Mesenchymal stem cell (in vitro differentiated cells and primary cell): ENCODE results near the gene BAG2.

ENCODE experiments used
- DNase-seq: peaks from one replicate; pipeline ENCODE4 v3.0.0-alpha.2; 2013
- H2AFZ ChIP-seq: one replicate; pipeline ENCODE4 v1.6.1; 2013; ENCODE audit warnings: low read depth, mild to moderate bottlenecking, control low read depth, inconsistent platforms, low read length, moderate library complexity
- H2AK5ac ChIP-seq: 2 replicates; pipeline ENCODE4 v1.6.1; 2013; ENCODE audit warnings: low read length, moderate library complexity, mild to moderate bottlenecking, inconsistent platforms; ENCODE audit not compliant: severe bottlenecking
- H2BK120ac ChIP-seq: one replicate; pipeline ENCODE4 v1.6.1; 2013; ENCODE audit warnings: low read depth, mild to moderate bottlenecking, inconsistent platforms, low read length, moderate library complexity
- H2BK12ac ChIP-seq, 2 experiments: one replicate each; pipeline ENCODE4 v1.6.1; 2013; ENCODE audit warnings: inconsistent platforms in 2 of 2, low read length in 2 of 2, mild to moderate bottlenecking in 2 of 2, moderate library complexity in 2 of 2, control low read depth in 1 of 2
- H2BK15ac ChIP-seq: one replicate; pipeline ENCODE4 v1.6.1; 2013; ENCODE audit warnings: mild to moderate bottlenecking, low read depth, inconsistent platforms; ENCODE audit not compliant: poor library complexity, severe bottlenecking
- H2BK5ac ChIP-seq: 2 replicates; pipeline ENCODE4 v1.6.1; 2013; ENCODE audit warnings: low read depth, mild to moderate bottlenecking, low read length, control low read depth, inconsistent platforms; ENCODE audit not compliant: poor library complexity, severe bottlenecking
- H3K14ac ChIP-seq, 2 experiments: one replicate each; pipeline ENCODE4 v1.6.1; 2013; ENCODE audit warnings: inconsistent platforms in 2 of 2, low read length in 2 of 2, control low read depth in 1 of 2, mild to moderate bottlenecking in 1 of 2, moderate library complexity in 1 of 2
- H3K18ac ChIP-seq, 2 experiments: one replicate each; pipeline ENCODE4 v1.6.1; 2013; ENCODE audit warnings: inconsistent platforms in 2 of 2, low read length in 2 of 2, control low read depth in 1 of 2, low read depth in 1 of 2, mild to moderate bottlenecking in 1 of 2
- H3K23ac ChIP-seq, 2 experiments: one replicate each; pipeline ENCODE4 v1.6.1; 2013; ENCODE audit warnings: inconsistent platforms in 2 of 2, low read length in 2 of 2, mild to moderate bottlenecking in 2 of 2, moderate library complexity in 2 of 2, control low read depth in 1 of 2
- H3K27ac ChIP-seq: 2 replicates; pipeline ENCODE4 v1.5.1; 2013; ENCODE audit warnings: mild to moderate bottlenecking, moderate library complexity, low read length, control low read depth, inconsistent platforms; ENCODE audit not compliant: poor library complexity, severe bottlenecking
- H3K27me3 ChIP-seq, 2 experiments: 2 replicates each; pipeline versions ENCODE4 v1.6.1 to v1.7.0; 2013; ENCODE audit warnings: low read length in 2 of 2, mild to moderate bottlenecking in 2 of 2, moderate library complexity in 2 of 2, control low read depth in 1 of 2, inconsistent platforms in 1 of 2; ENCODE audit not compliant: control insufficient read depth in 1 of 2, insufficient read depth in 1 of 2
- H3K36me3 ChIP-seq, 2 experiments: 2 replicates each; pipeline versions ENCODE4 v1.6.1 to v1.7.0; 2013; ENCODE audit warnings: low read length in 2 of 2, control low read depth in 1 of 2, inconsistent platforms in 1 of 2, low read depth in 1 of 2, mild to moderate bottlenecking in 1 of 2; ENCODE audit not compliant: insufficient read depth in 2 of 2, control insufficient read depth in 1 of 2
- H3K4ac ChIP-seq, 2 experiments: one replicate each; pipeline ENCODE4 v1.6.1; 2013; ENCODE audit warnings: inconsistent platforms in 2 of 2, low read length in 2 of 2, mild to moderate bottlenecking in 2 of 2, moderate library complexity in 2 of 2, control low read depth in 1 of 2, low read depth in 1 of 2
- H3K4me1 ChIP-seq: 2 replicates; pipeline ENCODE4 v1.6.1; 2013; ENCODE audit warnings: low read depth, low read length, control low read depth; ENCODE audit not compliant: control insufficient read depth, insufficient read depth
- H3K4me2 ChIP-seq: 2 replicates; pipeline ENCODE4 v1.6.1; 2013; ENCODE audit warnings: low read length, mild to moderate bottlenecking, inconsistent platforms; ENCODE audit not compliant: poor library complexity, severe bottlenecking
- H3K4me3 ChIP-seq, 2 experiments: 2 replicates each; pipeline versions ENCODE4 v1.5.1 to v1.7.0; 2013; ENCODE audit warnings: low read length in 2 of 2, mild to moderate bottlenecking in 2 of 2, control low read depth in 1 of 2, low read depth in 1 of 2; ENCODE audit not compliant: insufficient read depth in 1 of 2
- H3K79me1 ChIP-seq: replicated peaks from 2 replicates; pipeline ENCODE4 v1.6.1; 2013; ENCODE audit warnings: mild to moderate bottlenecking, control low read depth, low read length, inconsistent platforms; ENCODE audit not compliant: poor library complexity, severe bottlenecking
- H3K9ac ChIP-seq: 2 replicates; pipeline ENCODE4 v1.7.0; 2013; ENCODE audit warnings: mild to moderate bottlenecking, low read length, moderate library complexity
- H3K9me3 ChIP-seq: 2 replicates; pipeline ENCODE4 v1.7.0; 2013; ENCODE audit warnings: mild to moderate bottlenecking, low read length; ENCODE audit not compliant: control insufficient read depth
- H4K8ac ChIP-seq: one replicate; pipeline ENCODE4 v1.6.1; 2013; ENCODE audit warnings: inconsistent platforms, mild to moderate bottlenecking, low read length, moderate library complexity
- H4K91ac ChIP-seq: one replicate; pipeline ENCODE4 v1.6.1; 2013; ENCODE audit warnings: mild to moderate bottlenecking, low read length, inconsistent platforms
- WGBS: methylation state at CpG from one replicate; pipeline ENCODE4 v1.1.7; 2013; ENCODE audit warnings: mixed read lengths; 5-methylcytosine and 5-hydroxymethylcytosine counted together

The BAG2 gene

GRCh38 chr6:57221191-57221935, 49.2 kb downstream of the BAG2 start:
- Histone ChIP-seq H3K4me1 (peaks cover 3% of the 10 kb centered on the region), H3K79me1 (peaks cover 4% of the 10 kb centered on the region), H3K9me3 (no peaks in the 10 kb centered on the region), H3K23ac (peak overlapping the region in 1 of 2 experiments; percentile 83), H2BK12ac (peak overlapping the region in 1 of 2 experiments; percentile 19), H4K91ac (peak overlapping the region; percentile 76), H2BK5ac (no peak overlapping the region), H2AK5ac (no peak overlapping the region), H3K9ac (peak overlapping the region; percentile 98), H3K4ac (peak overlapping the region in 1 of 2 experiments; percentile 85), H3K4me3 (peak overlapping the region; percentile 94 to 95), H3K4me2 (peak overlapping the region; percentile 64), H3K36me3 (peaks cover 0 to 4% of the 10 kb centered on the region in 2 experiments), H2BK15ac (peak overlapping the region; percentile 26), H3K27me3 (no peaks in the 10 kb centered on the region), H4K8ac (peak overlapping the region; percentile 56), H3K18ac (peak overlapping the region; percentile 89 to 96), H2AFZ (peak overlapping the region; percentile 48), H2BK120ac (peak overlapping the region; percentile 77), H3K14ac (peak overlapping the region in 1 of 2 experiments; percentile 6), H3K27ac (peak overlapping the region; percentile 61)
- DNase-seq = peak; percentile 68
- WGBS = 0% methylated on average over 37 of the region's 38 CpGs

GRCh38 chr6:57221936-57222742, 50.0 kb downstream of the BAG2 start, which contains the start of gene RAB23:
RAB23 (minus strand) TSS chr6:57222307; CDS start chr6:57210380, 11,927 bp downstream.
- H3K14ac ChIP-seq = peak within 1 kb of the TSS in 1 of 2 experiments; percentile 6
- peak within 1 kb of the TSS in 1 of 2 experiments; percentile 83 for H3K23ac ChIP-seq
- peak; percentile 87 for DNase-seq
- H2AFZ ChIP-seq = peak within 1 kb of the TSS; percentile 48
- peak within 1 kb of the TSS; percentile 89 to 96 for H3K18ac ChIP-seq
- H3K9ac ChIP-seq = peak within 1 kb of the TSS; percentile 98
- WGBS = under 1% methylated on average over 65 of the region's 69 CpGs
- no peaks in the 10 kb centered on the region for H3K9me3 ChIP-seq
- H3K79me1 ChIP-seq = peaks cover 3% of the 10 kb centered on the region
- peak within 1 kb of the TSS in 1 of 2 experiments; percentile 21 for H2BK12ac ChIP-seq
- H4K91ac ChIP-seq = peak within 1 kb of the TSS; percentile 76
- no peak within 1 kb of the TSS for H2BK5ac ChIP-seq
- H3K4ac ChIP-seq = peak within 1 kb of the TSS in 1 of 2 experiments; percentile 85
- H2BK120ac ChIP-seq = peak within 1 kb of the TSS; percentile 77
- peak within 1 kb of the TSS; percentile 86 for H4K8ac ChIP-seq
- no peak within 1 kb of the TSS for H2AK5ac ChIP-seq
- peak within 1 kb of the TSS; percentile 26 for H2BK15ac ChIP-seq
- H3K4me1 ChIP-seq = peaks cover 3% of the 10 kb centered on the region
- peaks cover 0 to 4% of the 10 kb centered on the region in 2 experiments for H3K36me3 ChIP-seq
- no peaks in the 10 kb centered on the region for H3K27me3 ChIP-seq
- peak within 1 kb of the TSS; percentile 75 for H3K4me2 ChIP-seq
- peak within 1 kb of the TSS; percentile 97 for H3K27ac ChIP-seq
- peak within 1 kb of the TSS; percentile 94 to 95 for H3K4me3 ChIP-seq

GRCh38 chr6:57222743-57223077, 50.6 kb downstream of the BAG2 start:
- peak overlapping the region in 1 of 2 experiments; percentile 94 for H3K4me3 ChIP-seq
- WGBS = 14% methylated on average over 2 of the region's 5 CpGs
- H3K9ac ChIP-seq = peak overlapping the region; percentile 98
- H4K8ac ChIP-seq = no peak overlapping the region
- no peak for DNase-seq
- no peak overlapping the region for H2AFZ ChIP-seq
- no peak overlapping the region for H3K14ac ChIP-seq
- no peak overlapping the region for H2AK5ac ChIP-seq
- H3K4ac ChIP-seq = no peak overlapping the region
- H2BK5ac ChIP-seq = no peak overlapping the region
- no peak overlapping the region for H3K23ac ChIP-seq
- H3K4me2 ChIP-seq = peak overlapping the region; percentile 75
- peak overlapping the region; percentile 97 for H3K27ac ChIP-seq
- H4K91ac ChIP-seq = no peak overlapping the region
- H2BK15ac ChIP-seq = no peak overlapping the region
- peaks cover 2% of the 10 kb centered on the region for H3K79me1 ChIP-seq
- no peaks in the 10 kb centered on the region for H3K4me1 ChIP-seq
- no peak overlapping the region for H2BK120ac ChIP-seq
- H3K9me3 ChIP-seq = no peaks in the 10 kb centered on the region
- no peak overlapping the region for H3K18ac ChIP-seq
- no peak overlapping the region for H2BK12ac ChIP-seq
- H3K27me3 ChIP-seq = no peaks in the 10 kb centered on the region
- peaks cover 0 to 4% of the 10 kb centered on the region in 2 experiments for H3K36me3 ChIP-seq
